ENCODE measurements around the gene EXOG.

EXOG gene

DNA sequence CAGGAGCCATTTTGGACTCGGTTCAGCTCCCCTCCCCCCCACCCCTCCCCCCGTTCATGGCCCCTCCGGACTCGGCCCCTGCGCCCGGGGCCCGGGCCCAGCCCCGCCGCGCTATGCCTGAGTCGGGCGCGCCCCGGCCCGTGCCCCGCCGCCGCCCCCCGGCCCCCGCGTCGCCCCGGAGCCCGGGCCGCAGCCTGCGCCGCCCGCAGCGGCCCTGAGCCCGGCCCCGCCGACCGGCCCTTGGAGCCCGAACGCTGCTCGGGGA, 42.3 kb upstream of the EXOG start:
- H3K4me3 ChIP-seq (IDR thresholded peaks at IDR 0.05; ENCODE audit: insufficient read depth, low read depth, low read length) = no peak overlapping the region
- TF ChIP-seq, protein P1, sequence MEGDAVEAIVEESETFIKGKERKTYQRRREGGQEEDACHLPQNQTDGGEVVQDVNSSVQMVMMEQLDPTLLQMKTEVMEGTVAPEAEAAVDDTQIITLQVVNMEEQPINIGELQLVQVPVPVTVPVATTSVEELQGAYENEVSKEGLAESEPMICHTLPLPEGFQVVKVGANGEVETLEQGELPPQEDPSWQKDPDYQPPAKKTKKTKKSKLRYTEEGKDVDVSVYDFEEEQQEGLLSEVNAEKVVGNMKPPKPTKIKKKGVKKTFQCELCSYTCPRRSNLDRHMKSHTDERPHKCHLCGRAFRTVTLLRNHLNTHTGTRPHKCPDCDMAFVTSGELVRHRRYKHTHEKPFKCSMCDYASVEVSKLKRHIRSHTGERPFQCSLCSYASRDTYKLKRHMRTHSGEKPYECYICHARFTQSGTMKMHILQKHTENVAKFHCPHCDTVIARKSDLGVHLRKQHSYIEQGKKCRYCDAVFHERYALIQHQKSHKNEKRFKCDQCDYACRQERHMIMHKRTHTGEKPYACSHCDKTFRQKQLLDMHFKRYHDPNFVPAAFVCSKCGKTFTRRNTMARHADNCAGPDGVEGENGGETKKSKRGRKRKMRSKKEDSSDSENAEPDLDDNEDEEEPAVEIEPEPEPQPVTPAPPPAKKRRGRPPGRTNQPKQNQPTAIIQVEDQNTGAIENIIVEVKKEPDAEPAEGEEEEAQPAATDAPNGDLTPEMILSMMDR (conservative IDR thresholded peaks at IDR 0.05; ENCODE audit: low read depth, low read length) = no peak
- H4K20me1 ChIP-seq (ENCODE audit: insufficient read depth) = no peaks in the 10 kb centered on the region
- no peaks in the 10 kb centered on the region for H3K27me3 ChIP-seq (ENCODE audit: insufficient read depth, low read depth)
- no peaks in the 10 kb centered on the region for H3K79me2 ChIP-seq (ENCODE audit: insufficient read depth, low read depth)
- H3K4me2 ChIP-seq = no peak overlapping the region
- H3K4me1 ChIP-seq (ENCODE audit: low read depth, poor library complexity, severe bottlenecking) = peaks cover 3% of the 10 kb centered on the region
- no peak overlapping the region; the same call in 1 of the 2 replicates for H2AFZ ChIP-seq (ENCODE audit: low read depth)
- no peaks in the 10 kb centered on the region for H3K36me3 ChIP-seq (ENCODE audit: insufficient read depth)
- peak overlapping the region; percentile 77; the same call in 1 of the 2 replicates for H3K9ac ChIP-seq
- peak overlapping the region; percentile 44; the same call in 1 of the 2 replicates for H3K27ac ChIP-seq

DNA sequence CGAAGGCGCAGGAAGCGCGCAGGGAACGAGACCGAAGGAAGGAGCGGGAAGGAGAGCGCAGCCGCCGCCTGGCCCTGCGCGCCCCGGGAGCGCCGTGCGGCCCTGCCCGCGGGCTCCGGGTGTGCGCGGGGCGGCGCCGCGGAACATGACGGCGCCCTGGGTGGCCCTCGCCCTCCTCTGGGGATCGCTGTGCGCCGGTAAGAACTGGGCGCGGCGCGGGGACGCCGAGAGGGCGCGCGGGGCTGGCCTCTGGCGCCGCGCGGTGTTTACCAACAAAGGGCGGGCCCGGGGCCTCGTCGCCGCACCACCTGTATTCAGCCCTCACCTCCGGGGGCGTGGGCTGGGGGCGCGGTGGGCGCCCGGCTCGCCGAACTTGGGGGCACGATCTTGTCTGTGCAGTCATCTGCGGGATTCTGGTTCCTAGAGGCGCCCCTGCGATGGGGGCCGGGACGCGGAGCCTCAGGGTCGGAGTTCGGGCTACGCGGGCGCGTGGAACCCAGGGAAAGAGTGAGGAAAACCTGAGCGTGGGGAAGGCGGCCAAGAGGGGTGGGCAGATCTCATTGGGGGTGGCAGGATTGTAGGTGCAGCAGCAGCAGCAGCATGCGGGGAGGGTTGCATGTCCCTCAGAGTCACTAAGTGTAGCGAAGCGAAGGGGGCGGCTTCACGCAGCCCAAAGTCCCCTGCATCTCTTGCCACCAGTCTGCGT, 41.8 kb upstream of the EXOG start:
- peak overlapping the region; percentile 77 for H3K9ac ChIP-seq
- no peaks in the 10 kb centered on the region for H3K27me3 ChIP-seq (ENCODE audit: insufficient read depth, low read depth)
- TF ChIP-seq, protein P1 (conservative IDR thresholded peaks at IDR 0.05; ENCODE audit: low read depth, low read length) = no peak
- no peaks in the 10 kb centered on the region for H3K79me2 ChIP-seq (ENCODE audit: insufficient read depth, low read depth)
- peak overlapping the region; percentile 44; the same call in 1 of the 2 replicates for H3K27ac ChIP-seq
- H3K36me3 ChIP-seq (ENCODE audit: insufficient read depth) = no peaks in the 10 kb centered on the region
- H3K4me1 ChIP-seq (ENCODE audit: low read depth, poor library complexity, severe bottlenecking) = peaks cover 3% of the 10 kb centered on the region
- peak overlapping the region; percentile 45; the same call in 1 of the 2 replicates for H3K4me2 ChIP-seq
- peak overlapping the region; percentile 67 for H2AFZ ChIP-seq (ENCODE audit: low read depth)
- H4K20me1 ChIP-seq (ENCODE audit: insufficient read depth) = no peaks in the 10 kb centered on the region
- no peak overlapping the region for H3K4me3 ChIP-seq (IDR thresholded peaks at IDR 0.05; ENCODE audit: insufficient read depth, low read depth, low read length)

DNA sequence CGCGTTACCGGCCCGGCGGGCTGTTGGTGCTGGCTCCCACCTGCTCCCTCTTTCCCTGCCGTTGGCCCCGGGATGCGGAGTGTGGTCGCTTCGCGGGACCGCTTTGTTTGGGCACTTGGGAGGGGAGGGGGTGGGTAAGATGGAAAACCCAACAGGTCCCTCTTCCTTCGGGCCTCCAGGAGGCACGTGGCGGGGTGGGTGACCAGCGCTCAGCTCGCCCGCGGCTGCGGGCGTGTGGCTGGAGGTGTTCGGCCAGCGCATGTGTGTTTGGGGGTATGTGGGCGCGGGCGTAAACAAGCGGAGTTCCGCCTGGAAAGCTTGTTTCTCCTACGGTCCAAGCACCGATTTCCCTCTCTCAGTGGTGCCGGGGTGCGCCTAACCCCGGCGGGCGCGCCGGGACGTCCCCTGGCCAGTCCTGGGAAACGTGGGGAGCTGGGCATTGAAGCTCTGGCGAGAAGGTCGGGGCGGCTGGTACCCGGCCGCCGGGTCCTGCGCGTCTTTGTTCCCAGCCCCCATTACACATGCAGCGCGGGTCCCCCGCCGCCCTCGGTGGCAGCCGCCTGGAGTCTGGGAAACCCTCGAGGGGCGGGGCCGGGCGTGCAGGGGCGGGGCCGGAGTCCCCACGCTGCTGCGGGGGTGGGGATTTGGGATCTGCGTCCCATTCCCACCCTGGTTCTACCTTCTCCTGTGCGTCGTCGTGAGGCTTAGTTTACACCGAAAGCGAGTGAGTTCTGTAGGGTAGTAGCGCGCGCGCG, 41.1 kb upstream of the EXOG start:
- Histone ChIP-seq H3K27ac (no peak overlapping the region), H3K79me2 (ENCODE audit: insufficient read depth, low read depth) (no peaks in the 10 kb centered on the region), H3K36me3 (ENCODE audit: insufficient read depth) (no peaks in the 10 kb centered on the region), H2AFZ (ENCODE audit: low read depth) (peak overlapping the region; percentile 67), H3K27me3 (ENCODE audit: insufficient read depth, low read depth) (no peaks in the 10 kb centered on the region), H4K20me1 (ENCODE audit: insufficient read depth) (no peaks in the 10 kb centered on the region), H3K4me2 (peak overlapping the region; percentile 45), H3K9ac (peak overlapping the region; percentile 77; the same call in 1 of the 2 replicates), H3K4me3 (IDR thresholded peaks at IDR 0.05; ENCODE audit: insufficient read depth, low read depth, low read length) (no peak overlapping the region), H3K4me1 (ENCODE audit: low read depth, poor library complexity, severe bottlenecking) (peaks cover 3% of the 10 kb centered on the region)
- TF ChIP-seq, protein P1 (conservative IDR thresholded peaks at IDR 0.05; ENCODE audit: low read depth, low read length) = no peak

DNA sequence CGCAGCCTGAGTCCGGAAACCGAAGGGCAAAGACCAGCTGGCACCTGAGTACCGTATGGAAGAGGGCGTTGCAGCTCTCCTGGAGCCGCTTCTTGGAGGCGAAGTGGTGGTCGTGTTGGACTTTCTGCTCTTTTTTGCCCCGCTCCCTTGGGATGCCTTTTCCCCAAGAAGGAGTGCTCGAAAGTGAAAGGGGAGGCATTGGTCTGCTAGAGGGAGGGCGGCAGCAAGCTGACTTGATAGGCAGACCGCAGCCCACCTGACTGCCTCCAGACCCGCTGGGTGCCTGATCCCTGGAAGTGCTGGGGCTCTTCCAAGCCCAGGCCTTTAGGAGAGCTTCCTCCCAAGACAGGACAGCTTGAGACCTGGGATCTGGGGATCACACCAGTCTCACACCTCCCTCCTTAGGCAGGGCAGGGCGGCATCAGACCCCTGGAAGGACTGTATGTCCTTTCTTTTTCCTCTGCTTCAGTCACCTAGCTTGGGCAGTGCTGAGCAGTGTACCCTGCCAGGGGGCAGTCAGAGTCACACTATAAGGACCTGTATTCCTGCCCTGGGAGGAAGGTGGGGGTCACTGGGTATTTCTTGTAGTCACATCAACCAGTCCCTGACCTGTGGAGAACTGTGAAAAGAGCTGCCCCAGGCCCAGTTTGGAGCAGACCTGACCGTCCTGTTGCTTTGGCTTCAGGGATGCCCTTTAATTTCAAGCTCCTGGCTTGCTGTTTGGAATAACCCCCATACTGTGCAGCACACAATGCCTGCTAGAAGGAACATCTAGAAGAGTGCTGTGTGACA, 40.3 kb upstream of the EXOG start:
- H3K79me2 ChIP-seq (ENCODE audit: insufficient read depth, low read depth) = no peaks in the 10 kb centered on the region
- no peak overlapping the region; the same call in 1 of the 2 replicates for H3K9ac ChIP-seq
- no peaks in the 10 kb centered on the region for H3K36me3 ChIP-seq (ENCODE audit: insufficient read depth)
- no peaks in the 10 kb centered on the region for H3K27me3 ChIP-seq (ENCODE audit: insufficient read depth, low read depth)
- peaks cover 3% of the 10 kb centered on the region for H3K4me1 ChIP-seq (ENCODE audit: low read depth, poor library complexity, severe bottlenecking)
- TF ChIP-seq, protein P1 (conservative IDR thresholded peaks at IDR 0.05; ENCODE audit: low read depth, low read length) = no peak
- no peak overlapping the region for H3K27ac ChIP-seq
- H4K20me1 ChIP-seq (ENCODE audit: insufficient read depth) = no peaks in the 10 kb centered on the region
- no peak overlapping the region for H3K4me3 ChIP-seq (IDR thresholded peaks at IDR 0.05; ENCODE audit: insufficient read depth, low read depth, low read length)
- peak overlapping the region; percentile 45 for H3K4me2 ChIP-seq
- H2AFZ ChIP-seq (ENCODE audit: low read depth) = peak overlapping the region; percentile 30

Data from KMS-11 (cell line).